ENCODE measurements around the gene PACC1.
"Not testable (repeated sequence)": the region's sequence is repeated elsewhere in the genome, so short reads cannot be mapped to it uniquely, and the experiment has no call there.

Gene PACC1

DNA sequence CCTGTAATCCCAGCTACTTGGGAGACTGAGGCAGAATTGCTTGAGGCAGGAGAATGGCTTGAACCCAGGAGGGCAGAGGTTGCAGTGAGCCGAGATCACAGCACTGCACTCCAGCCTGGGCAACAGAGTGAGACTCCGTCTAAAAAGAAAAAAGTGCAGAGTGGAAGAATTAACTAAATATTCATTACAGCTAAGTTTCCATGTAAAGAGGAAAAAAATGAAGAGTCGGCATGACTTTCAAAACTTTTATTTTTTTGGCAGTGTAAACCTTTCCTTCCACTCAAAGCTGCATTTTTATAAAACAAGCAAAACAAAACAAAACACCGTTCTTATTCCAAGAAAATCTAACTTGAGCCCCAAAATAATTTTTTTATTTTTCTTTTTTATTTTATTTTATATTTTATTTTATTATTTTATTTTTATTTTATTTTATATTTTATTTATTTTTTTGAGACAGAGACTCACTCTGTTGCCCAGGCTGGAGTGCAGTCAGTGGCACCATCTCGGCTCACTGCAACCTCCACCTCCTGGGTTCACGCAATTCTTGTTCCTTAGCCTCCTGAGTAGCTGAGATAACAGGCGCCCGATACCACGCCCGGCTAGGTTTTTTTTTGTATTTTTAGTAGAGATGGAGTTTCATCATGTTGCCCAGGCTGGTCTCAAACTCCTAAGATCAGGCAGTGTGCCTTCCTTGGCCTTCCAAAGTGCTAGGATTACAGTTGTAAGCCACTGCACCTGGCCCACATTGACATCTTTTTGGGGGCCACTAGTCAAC, 62.9 kb downstream of the PACC1 start:
- Histone ChIP-seq H3K4me3 (ENCODE audit: low read length) (no peak overlapping the region), H3K36me3 (ENCODE audit: insufficient read depth, low read depth, low read length) (peaks cover 43% of the 10 kb centered on the region), H3K9ac (ENCODE audit: low read depth, low read length) (no peak overlapping the region), H3K4me1 (ENCODE audit: insufficient read depth, low read length) (no peaks in the 10 kb centered on the region), H3K27ac (ENCODE audit: low read length) (no peak overlapping the region), H3K9me3 (ENCODE audit: insufficient read depth, low read depth, low read length) (no peaks in the 10 kb centered on the region), H3K27me3 (ENCODE audit: insufficient read depth, low read length) (no peaks in the 10 kb centered on the region)

DNA sequence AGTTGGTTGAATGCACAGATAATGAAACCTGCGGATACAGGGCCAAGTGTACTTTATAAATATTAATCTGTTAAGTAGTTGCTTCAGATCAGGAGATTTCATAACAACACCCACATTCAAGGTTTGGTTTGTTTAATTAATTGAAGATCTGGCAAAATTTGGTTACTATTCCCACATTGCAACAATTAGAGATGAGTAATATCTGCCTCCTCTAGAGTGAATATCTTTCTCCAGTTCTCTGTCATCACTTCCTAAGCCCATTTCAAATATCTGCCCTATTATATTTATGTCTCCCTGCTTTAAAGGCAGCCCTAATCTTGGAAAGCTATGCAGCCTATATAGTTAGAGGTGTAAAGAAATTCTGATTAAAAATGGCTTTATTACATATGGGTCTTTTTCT, 68.1 kb downstream of the PACC1 start:
- H3K27ac ChIP-seq (ENCODE audit: low read length) = no peak overlapping the region
- H3K4me1 ChIP-seq (ENCODE audit: insufficient read depth, low read length) = no peaks in the 10 kb centered on the region
- H3K4me3 ChIP-seq (ENCODE audit: low read length) = no peak overlapping the region
- no peaks in the 10 kb centered on the region for H3K9me3 ChIP-seq (ENCODE audit: insufficient read depth, low read depth, low read length)
- H3K27me3 ChIP-seq (ENCODE audit: insufficient read depth, low read length) = no peaks in the 10 kb centered on the region
- H3K9ac ChIP-seq (ENCODE audit: low read depth, low read length) = no peak overlapping the region
- peaks cover 21% of the 10 kb centered on the region for H3K36me3 ChIP-seq (ENCODE audit: insufficient read depth, low read depth, low read length)

- no peak overlapping the region for H3K9ac ChIP-seq (ENCODE audit: low read depth, low read length)
- H3K9me3 ChIP-seq (ENCODE audit: insufficient read depth, low read depth, low read length) = no peaks in the 10 kb centered on the region
- H3K4me3 ChIP-seq (ENCODE audit: low read length) = no peak overlapping the region
- H3K27ac ChIP-seq (ENCODE audit: low read length) = no peak overlapping the region
- no peaks in the 10 kb centered on the region for H3K27me3 ChIP-seq (ENCODE audit: insufficient read depth, low read length)
- H3K36me3 ChIP-seq (ENCODE audit: insufficient read depth, low read depth, low read length) = peaks cover 21% of the 10 kb centered on the region
- no peaks in the 10 kb centered on the region for H3K4me1 ChIP-seq (ENCODE audit: insufficient read depth, low read length)
These were observed 69.8 kb downstream of the PACC1 start for GRCh38 chr1:212344905-212345304.

DNA sequence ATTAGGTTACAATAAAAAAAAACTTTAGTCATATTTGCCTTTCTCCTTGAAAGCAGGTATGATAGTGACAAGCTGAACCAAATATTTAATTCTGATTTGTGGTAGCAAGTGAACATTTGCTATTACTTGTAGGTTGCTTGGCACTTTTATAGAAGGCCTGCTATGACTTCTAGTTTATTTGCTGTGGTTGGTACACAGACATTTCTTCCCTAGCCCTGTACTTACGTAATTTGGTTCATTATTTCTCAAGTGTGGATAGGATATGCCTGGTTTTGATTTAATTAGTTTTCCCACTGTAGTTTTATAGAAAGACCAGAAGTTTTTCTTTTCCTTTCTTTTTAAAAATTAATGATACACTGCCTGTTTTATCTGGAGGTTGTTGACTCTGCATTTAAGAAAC, 73.6 kb downstream of the PACC1 start:
- Histone ChIP-seq H3K4me3 (ENCODE audit: low read length) (no peak overlapping the region), H3K9me3 (ENCODE audit: insufficient read depth, low read depth, low read length) (no peaks in the 10 kb centered on the region), H3K9ac (ENCODE audit: low read depth, low read length) (no peak overlapping the region), H3K27ac (ENCODE audit: low read length) (no peak overlapping the region), H3K27me3 (ENCODE audit: insufficient read depth, low read length) (no peaks in the 10 kb centered on the region), H3K36me3 (ENCODE audit: insufficient read depth, low read depth, low read length) (peaks cover 5% of the 10 kb centered on the region), H3K4me1 (ENCODE audit: insufficient read depth, low read length) (no peaks in the 10 kb centered on the region)

DNA sequence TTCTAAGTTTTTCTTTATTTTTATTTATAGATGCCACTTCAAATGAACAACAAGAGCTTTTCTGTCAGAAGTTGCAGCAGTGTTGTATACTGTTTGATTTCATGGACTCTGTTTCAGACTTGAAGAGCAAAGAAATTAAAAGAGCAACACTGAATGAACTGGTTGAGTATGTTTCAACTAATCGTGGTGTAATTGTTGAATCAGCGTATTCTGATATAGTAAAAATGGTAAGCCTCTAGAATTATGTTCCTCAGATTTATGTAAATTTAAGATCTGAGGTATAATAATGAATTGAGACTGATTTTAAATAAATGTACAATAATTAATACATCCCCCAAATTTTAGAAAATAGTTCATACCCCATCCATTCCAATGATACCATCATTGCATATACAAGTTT, 85.6 kb downstream of the PACC1 start:
- no peaks in the 10 kb centered on the region for H3K27me3 ChIP-seq (ENCODE audit: insufficient read depth, low read length)
- H3K4me3 ChIP-seq (ENCODE audit: low read length) = no peak overlapping the region
- no peaks in the 10 kb centered on the region for H3K4me1 ChIP-seq (ENCODE audit: insufficient read depth, low read length)
- H3K9ac ChIP-seq (ENCODE audit: low read depth, low read length) = no peak overlapping the region
- no peak overlapping the region for H3K27ac ChIP-seq (ENCODE audit: low read length)
- H3K36me3 ChIP-seq (ENCODE audit: insufficient read depth, low read depth, low read length) = peaks cover 9% of the 10 kb centered on the region
- H3K9me3 ChIP-seq (ENCODE audit: insufficient read depth, low read depth, low read length) = no peaks in the 10 kb centered on the region

DNA sequence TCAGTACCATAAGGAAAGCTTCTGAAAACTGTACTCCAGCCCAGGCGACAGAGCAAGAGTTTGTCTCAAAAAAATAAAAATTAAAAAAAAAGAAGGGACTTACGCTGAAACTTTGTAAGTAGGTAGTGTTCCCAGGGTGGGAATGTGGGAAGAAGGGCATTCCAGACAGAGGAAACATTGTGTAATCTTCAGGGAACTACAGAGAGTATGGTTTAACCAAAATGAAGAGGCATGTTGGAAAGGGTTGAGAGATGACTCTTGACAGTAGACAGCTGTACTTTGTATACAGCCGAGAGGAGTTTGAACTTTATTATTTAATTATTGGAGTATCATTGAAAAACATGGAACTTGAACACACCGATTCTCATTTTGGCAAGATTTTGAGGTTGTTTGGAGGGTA, 86.4 kb downstream of the PACC1 start:
- H3K4me1 ChIP-seq (ENCODE audit: insufficient read depth, low read length) = no peaks in the 10 kb centered on the region
- H3K27ac ChIP-seq (ENCODE audit: low read length) = no peak overlapping the region
- H3K4me3 ChIP-seq (ENCODE audit: low read length) = no peak overlapping the region
- H3K36me3 ChIP-seq (ENCODE audit: insufficient read depth, low read depth, low read length) = peaks cover under 1% of the 10 kb centered on the region; the same call in 1 of the 2 replicates
- no peaks in the 10 kb centered on the region for H3K27me3 ChIP-seq (ENCODE audit: insufficient read depth, low read length)
- H3K9ac ChIP-seq (ENCODE audit: low read depth, low read length) = no peak overlapping the region
- no peaks in the 10 kb centered on the region for H3K9me3 ChIP-seq (ENCODE audit: insufficient read depth, low read depth, low read length)

- Histone ChIP-seq H3K36me3 (ENCODE audit: insufficient read depth, low read depth, low read length) (no peaks in the 10 kb centered on the region), H3K4me3 (ENCODE audit: low read length) (no peak overlapping the region), H3K9ac (ENCODE audit: low read depth, low read length) (no peak overlapping the region), H3K9me3 (ENCODE audit: insufficient read depth, low read depth, low read length) (no peaks in the 10 kb centered on the region), H3K27me3 (ENCODE audit: insufficient read depth, low read length) (no peaks in the 10 kb centered on the region), H3K4me1 (ENCODE audit: insufficient read depth, low read length) (no peaks in the 10 kb centered on the region), H3K27ac (ENCODE audit: low read length) (no peak overlapping the region)
These were observed 88.1 kb downstream of the PACC1 start for GRCh38 chr1:212326541-212326940.

DNA sequence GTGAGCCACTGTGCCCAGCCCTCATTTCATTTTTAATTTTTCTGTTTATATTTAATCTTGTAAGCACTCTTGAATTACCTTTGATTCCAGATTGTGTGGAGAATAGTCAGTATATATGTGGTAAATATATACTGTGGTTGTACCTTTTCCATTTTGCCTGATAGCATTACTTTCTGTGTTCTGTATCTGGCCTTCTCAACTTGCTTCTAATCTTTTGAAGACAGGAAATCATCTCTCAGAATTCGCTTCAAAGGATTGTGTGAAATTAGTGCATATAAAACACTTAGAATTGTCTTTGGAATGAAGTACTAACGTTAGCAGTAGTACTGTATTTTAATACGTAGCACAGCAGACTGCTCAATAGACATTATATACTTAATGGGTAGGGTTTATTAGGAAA, 91.6 kb downstream of the PACC1 start:
- H3K36me3 ChIP-seq (ENCODE audit: insufficient read depth, low read depth, low read length) = no peaks in the 10 kb centered on the region

GRCh38 chr1:212321031-212321430, 93.7 kb downstream of the PACC1 start:
- H3K27ac ChIP-seq (ENCODE audit: low read length); H3K9ac ChIP-seq (ENCODE audit: low read depth, low read length); H3K9me3 ChIP-seq (ENCODE audit: insufficient read depth, low read depth, low read length); H3K4me1 ChIP-seq (ENCODE audit: insufficient read depth, low read length); H3K27me3 ChIP-seq (ENCODE audit: insufficient read depth, low read length); H3K4me3 ChIP-seq (ENCODE audit: low read length); H3K36me3 ChIP-seq (ENCODE audit: insufficient read depth, low read depth, low read length): not testable (repeated sequence)

More for the DNA sequence above, 91.6 kb downstream of the PACC1 start:
- H3K4me3 ChIP-seq (ENCODE audit: low read length) = no peak overlapping the region
- no peaks in the 10 kb centered on the region for H3K4me1 ChIP-seq (ENCODE audit: insufficient read depth, low read length)
- H3K9ac ChIP-seq (ENCODE audit: low read depth, low read length) = no peak overlapping the region
- H3K27me3 ChIP-seq (ENCODE audit: insufficient read depth, low read length) = no peaks in the 10 kb centered on the region
- no peak overlapping the region for H3K27ac ChIP-seq (ENCODE audit: low read length)
- no peaks in the 10 kb centered on the region for H3K9me3 ChIP-seq (ENCODE audit: insufficient read depth, low read depth, low read length)

GRCh38 chr1:212317916-212318315, 96.8 kb downstream of the PACC1 start:
- Histone ChIP-seq H3K4me1 (ENCODE audit: insufficient read depth, low read length) (0 out of 2 replicates have a peak, but pooled peaks cover 5% of the 10 kb centered on the region), H3K9ac (ENCODE audit: low read depth, low read length) (no peak overlapping the region), H3K9me3 (ENCODE audit: insufficient read depth, low read depth, low read length) (no peaks in the 10 kb centered on the region), H3K27ac (ENCODE audit: low read length) (no peak overlapping the region), H3K4me3 (ENCODE audit: low read length) (no peak overlapping the region), H3K27me3 (ENCODE audit: insufficient read depth, low read length) (no peaks in the 10 kb centered on the region), H3K36me3 (ENCODE audit: insufficient read depth, low read depth, low read length) (no peaks in the 10 kb centered on the region)

DNA sequence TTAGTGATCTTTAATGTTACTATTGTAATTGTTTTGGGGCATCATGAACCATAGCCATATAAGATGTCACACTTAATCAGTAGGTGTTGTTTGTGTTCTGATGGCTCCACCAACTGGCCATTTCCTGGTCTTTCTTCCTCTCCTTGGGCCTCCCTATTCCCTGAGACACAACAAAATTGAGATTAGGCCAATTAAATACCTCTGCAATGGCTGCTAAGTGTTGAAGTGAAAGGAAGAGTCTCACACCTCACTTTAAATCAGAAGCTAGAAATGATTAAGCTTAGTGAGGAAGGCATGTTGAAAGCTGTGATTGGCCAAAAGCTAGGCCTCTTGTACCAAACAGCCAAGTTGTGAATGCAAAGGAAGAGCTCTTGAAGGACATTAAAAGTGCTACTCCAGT, 98.8 kb downstream of the PACC1 start:
- no peak overlapping the region for H3K4me3 ChIP-seq (ENCODE audit: low read length)
- H3K9me3 ChIP-seq (ENCODE audit: insufficient read depth, low read depth, low read length) = no peaks in the 10 kb centered on the region
- no peak overlapping the region for H3K9ac ChIP-seq (ENCODE audit: low read depth, low read length)
- H3K27ac ChIP-seq (ENCODE audit: low read length) = no peak overlapping the region
- no peaks in the 10 kb centered on the region for H3K27me3 ChIP-seq (ENCODE audit: insufficient read depth, low read length)
- no peaks in the 10 kb centered on the region for H3K36me3 ChIP-seq (ENCODE audit: insufficient read depth, low read depth, low read length)
- H3K4me1 ChIP-seq (ENCODE audit: insufficient read depth, low read length) = peaks cover 6% of the 10 kb centered on the region; the same call in 1 of the 2 replicates

GRCh38 chr1:212315184-212315583, 99.5 kb downstream of the PACC1 start:
- H3K4me1 ChIP-seq (ENCODE audit: insufficient read depth, low read length) = peaks cover 13% of the 10 kb centered on the region; the same call in 1 of the 2 replicates
- no peak overlapping the region for H3K27ac ChIP-seq (ENCODE audit: low read length)
- no peak overlapping the region for H3K4me3 ChIP-seq (ENCODE audit: low read length)
- no peaks in the 10 kb centered on the region for H3K9me3 ChIP-seq (ENCODE audit: insufficient read depth, low read depth, low read length)
- no peak overlapping the region for H3K9ac ChIP-seq (ENCODE audit: low read depth, low read length)
- no peaks in the 10 kb centered on the region for H3K27me3 ChIP-seq (ENCODE audit: insufficient read depth, low read length)
- H3K36me3 ChIP-seq (ENCODE audit: insufficient read depth, low read depth, low read length) = no peaks in the 10 kb centered on the region
